NCI-H82 treated with DMSO at 0.1 percent for 48 hours (cell line): ENCODE results near the gene NUDT3.
A peak's percentile ranks its signal among the peaks of the same experiment; 100 is the strongest.
"Not testable (repeated sequence)": the region's sequence is repeated elsewhere in the genome, so short reads cannot be mapped to it uniquely, and the experiment has no call there.

Experiments
- DNase-seq: peaks from one replicate; lab custom pipeline; 2025; ENCODE audit not compliant: unreplicated experiment; lab: John Stamatoyannopoulos, UW

The NUDT3 gene

DNA sequence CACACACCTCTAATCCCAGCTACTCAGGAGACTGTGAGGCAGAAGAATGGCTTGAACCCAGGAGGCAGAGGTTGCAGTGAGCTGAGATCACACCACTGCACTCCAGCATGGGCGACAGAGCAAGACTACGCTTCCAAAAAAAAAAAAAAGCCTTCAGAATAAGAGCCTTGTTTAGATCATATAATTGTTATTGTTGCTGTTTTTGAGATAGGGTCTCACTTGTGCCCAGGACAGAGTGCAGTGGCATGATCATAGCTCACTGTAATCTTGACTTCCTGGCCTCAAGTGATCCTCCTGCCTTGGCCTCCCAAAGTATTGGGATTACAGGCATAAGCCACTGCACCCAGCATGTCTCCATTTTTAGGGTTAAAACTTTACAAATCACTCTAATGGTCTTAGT lies 68.2 kb downstream of the NUDT3 start:
- DNase-seq, result not testable (repeated sequence)

DNA sequence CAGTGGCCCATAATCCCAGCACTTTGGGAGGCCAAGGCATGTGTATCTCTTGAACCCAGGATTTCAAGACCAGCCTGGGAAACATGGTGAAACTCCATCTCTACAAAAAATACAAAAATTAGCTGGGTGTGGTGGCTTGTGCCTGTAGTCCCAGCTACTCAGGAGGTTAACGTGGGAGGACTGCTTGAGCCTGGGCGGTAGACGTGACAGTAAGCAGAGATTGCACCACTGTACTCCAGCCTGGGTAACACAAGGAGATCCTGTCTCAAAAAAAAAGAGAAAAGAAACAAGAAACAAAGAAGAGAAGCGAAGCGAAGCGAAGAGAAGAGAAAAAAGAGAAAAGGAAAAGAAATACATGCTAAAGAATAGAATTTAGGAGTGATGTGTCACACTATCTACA lies 69.2 kb downstream of the NUDT3 start:
- no peak for DNase-seq

DNA sequence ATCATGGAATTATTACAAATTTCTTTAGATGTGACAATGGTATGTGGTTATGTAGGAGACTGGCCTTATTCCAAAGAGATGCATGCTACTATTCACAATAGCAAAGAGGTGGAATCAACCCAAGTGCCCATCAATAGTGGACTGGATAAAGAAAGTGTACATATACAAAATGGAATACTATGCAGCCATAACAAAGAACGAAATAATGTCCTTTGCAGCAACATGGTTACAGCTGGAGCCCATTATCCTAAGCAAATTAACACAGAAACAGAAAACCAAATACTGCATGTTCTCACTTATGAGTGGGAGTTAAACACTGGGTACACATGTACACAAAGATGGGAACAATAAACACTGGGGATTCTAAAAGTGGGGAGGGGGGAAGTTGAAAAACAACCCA lies 69.7 kb downstream of the NUDT3 start:
- no peak for DNase-seq

DNA sequence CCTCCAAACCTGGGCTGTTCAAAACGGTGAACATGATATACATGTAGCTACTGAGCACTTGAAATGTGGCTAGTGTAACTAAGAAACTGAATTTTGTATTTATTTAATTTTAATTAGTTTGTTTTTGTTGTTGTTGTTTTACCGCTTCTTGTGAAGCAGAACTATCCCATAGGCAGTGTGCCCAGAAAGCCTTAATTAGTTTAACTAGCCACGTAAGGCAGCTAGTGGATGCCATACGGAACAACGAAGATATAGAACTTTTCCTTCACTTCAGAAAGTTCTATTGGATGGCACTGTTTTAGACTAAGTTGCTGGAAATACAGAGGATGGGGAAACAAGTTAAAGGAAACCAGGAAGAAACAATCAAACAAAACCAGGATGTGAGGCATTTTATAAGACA lies 70.6 kb downstream of the NUDT3 start:
- DNase-seq, result no peak

DNA sequence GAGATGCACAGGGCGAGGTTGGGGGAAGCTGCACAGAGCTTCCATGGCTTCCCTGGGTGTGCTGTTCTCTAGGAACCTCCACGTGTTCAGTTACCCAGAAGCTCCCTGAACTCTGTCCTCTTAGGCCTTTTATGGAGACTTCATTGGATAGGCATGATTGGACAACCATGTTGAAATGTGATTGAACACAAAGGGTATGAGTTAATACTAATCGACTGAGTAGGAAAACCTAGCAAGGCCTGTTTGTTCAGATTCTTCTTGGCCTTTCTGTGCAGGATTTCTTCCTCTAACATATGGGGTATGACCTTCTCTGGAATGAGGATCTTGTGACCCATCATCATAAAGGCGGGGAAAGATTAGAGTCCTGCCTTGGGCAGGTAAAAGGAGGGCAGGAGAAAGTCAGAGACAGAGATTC lies 73.0 kb downstream of the NUDT3 start:
- no peak for DNase-seq

DNA sequence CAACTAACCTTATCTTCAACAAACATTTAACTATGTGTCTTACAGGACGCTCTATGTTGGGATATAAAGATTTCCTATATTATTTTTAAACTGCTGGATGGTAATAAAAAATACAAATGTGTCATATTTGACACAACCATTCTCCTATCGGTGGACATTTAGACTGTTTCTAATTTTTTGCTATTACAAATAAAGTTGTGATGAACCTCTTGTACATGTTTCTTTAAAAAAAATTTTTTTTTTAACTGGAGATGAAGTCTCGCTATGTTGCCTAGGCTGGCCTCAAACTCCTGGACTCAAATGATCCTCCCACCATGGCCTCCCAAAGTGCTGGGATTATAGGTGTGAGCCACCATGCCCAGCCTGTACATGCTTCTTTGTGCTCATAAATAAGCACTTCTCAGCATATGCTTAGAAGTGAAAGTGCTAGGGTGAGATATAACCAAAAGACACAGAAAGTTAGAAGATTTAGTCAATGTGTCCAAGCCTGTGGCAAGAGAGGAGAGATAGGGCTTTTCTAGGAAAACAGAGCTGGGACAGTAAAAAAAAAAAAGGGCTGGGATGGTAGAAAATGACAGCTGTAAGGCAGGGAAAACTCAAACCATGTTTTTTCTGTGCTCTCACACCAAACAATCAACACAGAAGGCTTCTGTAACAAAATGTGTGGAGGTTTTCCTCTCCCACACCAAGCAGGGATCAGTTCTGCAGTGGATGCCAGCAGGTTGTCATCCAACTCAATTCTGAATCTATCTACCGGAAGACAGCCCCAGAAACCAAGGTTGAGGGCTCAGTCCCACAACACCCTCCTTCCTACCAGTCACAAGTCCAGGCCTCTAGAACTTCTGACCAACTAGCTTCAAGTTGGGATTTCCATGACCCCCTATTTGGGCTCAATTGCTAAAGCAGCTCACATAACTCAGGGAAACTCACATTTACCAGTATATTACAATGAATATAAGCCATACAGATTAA lies 73.7 kb downstream of the NUDT3 start:
- DNase-seq, result no peak

DNA sequence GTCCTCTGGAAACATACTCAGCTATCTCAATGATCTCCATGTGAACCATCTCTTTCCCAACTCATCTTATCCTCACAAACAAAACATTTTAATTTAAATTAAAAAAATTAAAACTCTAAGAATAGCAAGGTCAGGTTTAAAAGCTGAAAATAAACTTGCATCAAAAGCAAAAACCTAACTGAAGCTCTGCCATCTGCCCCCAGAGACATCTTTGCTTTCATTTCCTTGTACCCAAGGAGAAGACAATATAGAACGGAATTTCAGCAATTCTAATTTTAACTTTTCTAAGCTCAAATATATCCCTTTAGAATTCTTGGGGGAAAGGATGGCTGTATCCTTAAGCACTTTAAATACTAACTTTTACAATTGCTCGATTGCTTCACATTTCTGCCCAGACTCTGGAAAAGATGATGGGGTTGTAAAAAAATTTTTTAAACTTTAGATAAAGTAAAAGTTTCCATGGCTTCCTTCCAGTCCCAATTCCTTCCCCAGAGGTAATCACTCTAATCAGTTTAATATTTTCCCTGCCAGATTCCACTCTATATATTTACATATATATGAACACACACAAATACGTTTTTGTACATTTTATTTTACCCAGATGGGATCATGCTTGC lies 74.5 kb downstream of the NUDT3 start:
- no peak for DNase-seq

DNA sequence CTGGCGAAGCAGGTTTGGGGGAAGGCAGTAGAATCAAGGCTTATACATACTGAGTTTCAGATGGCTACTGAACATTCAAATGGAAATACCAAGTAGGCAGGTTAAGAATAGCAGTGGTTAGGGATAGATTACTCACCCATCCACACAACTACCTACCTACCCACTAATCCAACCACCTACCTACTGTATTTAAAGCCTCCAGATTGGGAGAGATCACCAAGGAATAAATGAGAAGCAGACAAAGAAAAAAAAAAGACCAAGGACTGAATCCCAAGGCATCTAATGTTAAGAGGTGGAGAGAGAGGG lies 75.3 kb downstream of the NUDT3 start:
- no peak for DNase-seq

DNA sequence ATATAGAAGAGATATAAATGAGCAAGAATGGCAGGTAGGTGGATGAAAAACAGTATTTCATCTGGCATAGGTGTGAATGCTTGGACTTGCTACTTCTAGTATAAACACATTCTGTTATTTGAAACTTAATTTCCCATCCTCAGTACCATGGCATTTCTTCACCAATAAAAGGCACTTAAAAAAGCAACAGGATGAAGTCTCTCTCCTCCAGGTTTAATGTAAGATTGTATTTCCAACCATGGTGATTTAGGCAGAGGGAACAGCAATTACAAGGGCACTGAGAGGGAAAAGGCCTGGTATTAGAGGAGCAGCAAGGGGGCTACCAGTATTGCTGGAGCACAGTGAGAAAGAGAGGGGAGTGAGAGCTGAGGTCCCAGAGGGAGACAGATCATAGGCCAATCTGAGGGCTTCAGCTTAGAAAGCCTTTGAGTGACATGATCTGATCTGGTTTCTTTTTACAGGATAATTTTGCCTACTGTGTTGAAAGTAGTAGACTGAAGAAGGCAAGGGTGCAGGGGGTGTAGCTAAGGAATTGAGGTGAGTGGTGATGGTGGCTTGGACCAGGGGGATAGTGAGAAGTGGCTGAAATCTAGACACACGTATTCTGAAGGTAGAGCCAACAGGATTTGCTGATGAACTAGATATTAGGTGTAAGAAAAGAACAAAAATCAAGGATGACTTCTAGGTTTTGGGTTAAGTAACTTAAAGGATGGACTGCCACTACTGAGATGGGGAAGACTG lies 75.9 kb downstream of the NUDT3 start:
- DNase-seq, result no peak

DNA sequence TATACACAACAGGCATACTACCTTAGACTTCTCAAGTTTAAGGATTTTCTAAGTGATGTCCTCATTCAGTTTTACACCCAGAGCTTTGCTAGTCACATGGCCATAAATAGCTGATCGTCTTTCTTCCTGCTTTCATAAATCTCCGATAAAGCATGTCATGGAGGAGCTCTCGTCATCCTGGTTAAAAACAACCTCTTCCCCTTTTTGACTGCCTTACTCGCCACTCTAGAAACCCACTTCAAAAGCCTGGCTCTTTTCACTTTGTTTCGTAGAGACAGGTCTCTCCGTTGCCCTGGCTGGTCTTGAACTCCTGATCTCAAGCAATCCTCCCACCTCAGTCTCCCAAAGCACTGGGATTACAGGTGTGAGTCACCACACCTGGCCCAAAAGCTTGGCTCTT lies 76.7 kb downstream of the NUDT3 start:
- no peak for DNase-seq

DNA sequence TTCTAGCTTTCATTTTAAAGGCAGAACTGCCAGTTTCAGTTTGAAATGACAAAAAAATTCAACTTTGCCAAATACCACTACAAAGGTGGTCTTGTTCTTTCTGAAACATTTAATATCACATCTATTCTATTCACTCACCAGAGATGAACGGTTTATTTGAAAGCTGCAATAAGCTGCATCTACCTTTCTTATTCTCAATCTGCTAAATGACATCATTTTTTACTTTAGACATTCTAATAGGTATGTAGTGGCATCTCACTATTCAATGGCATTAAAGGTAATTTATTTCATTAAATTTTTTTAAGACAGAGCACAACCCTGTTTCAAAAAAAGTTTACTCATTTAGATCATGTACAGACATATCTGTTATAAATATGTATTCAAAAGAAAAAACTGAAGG lies 77.2 kb downstream of the NUDT3 start:
- no peak for DNase-seq

DNA sequence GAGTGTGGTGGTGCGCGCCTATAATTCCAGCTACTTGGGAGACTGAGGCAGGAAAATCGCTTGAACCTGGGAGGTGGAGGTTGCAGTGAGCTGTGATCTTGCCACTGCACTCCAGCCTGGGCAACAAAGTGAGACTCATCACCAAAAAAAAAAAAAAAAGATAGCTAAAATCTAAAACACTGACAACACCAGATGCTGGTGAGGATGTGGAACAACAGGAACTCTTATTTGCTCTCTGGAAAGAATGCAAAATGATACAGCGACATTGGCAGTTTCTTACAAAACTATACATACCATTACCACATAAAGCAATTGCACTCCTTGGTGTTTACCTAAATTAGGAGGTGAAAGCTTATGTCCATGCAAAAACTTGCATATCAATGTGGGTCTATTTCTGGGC lies 80.2 kb downstream of the NUDT3 start:
- DNase-seq, result no peak

DNA sequence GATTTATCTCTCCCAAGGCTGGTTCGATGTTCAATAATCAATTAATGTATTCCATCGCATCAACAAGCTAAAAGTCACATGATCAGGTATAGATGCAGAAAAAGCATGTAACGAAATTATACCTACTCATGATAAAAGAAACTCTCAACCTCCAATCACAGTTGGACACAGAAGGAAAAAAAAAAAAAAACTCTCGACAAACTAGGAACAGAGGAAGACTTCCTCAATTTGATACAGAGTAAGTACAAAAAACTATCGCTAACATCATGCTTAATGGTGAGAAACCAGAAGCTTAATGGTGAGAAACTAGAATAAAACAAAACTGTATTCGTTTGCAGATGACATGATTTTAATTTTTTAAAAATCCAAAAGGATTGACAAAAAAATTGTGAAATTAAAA lies 81.7 kb downstream of the NUDT3 start:
- DNase-seq, result no peak

DNA sequence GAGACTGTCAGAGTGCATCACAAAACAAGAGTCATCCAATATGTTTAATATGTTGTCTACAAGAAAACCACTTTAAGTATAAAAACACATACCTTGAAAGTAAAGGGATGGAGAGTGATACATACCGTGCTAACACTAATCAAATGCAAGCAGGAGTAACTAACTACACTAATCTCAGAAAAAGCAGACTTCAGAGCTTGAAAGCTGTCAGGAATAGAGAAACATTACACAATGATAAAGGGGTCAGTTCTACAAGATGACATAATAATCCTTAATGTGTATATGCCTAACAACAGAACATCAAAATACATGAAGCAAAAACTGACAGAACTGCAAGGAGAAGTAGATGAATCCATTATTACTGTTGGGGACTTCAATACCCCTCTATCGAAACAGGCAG lies 84.0 kb downstream of the NUDT3 start:
- no peak for DNase-seq

DNA sequence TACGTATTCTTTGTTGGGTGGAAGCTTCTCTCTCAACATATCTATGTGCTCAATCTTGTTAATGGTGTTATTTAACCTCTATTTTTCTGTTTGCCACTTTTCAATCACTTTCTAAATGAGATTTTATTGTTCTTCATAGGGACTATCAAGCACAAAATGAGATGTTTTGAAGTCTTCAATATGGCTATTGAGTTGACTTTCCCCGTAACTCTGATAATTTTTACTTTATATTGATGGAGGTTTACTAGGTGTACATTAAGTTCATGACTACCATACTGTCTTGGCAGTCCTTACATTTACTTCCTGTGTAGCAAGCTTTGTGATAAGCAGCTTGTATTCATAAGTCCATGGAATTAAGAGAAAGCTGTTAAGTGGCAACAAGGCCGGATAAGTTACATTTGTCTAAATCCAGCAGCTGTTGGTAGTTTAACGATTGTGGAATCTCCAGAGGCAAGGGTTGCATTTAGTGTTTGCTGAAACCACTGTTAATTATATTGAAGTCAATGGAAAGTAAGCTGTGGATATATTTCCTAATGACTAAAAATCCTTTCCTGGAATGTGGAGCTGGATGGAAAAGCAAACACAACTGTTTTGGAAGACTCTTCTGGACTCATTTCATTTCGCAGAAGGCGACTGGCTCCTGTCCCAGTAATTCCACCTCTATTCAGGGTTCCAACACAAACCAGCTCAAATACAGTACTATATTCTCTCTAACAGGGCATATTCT lies 86.3 kb downstream of the NUDT3 start:
- peak; percentile 93 for DNase-seq

DNA sequence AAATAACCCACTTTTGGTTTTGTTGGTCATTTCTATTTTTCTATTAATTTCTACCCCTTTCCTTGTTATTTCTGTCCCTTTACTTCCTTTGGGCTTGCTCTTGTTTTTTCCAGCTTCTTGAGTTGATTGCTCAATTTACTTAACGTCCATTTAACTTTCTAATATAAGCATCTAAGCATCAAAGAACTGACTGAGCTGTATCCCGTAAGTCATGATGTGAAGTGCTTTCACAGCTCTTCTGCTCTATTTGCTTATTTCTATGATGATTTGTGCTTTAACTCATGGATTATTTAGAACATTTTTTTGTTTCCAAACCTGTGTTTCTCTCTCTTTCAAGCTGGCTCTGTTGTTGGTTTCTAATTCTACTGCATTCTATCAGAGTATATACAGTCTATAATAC lies 87.0 kb downstream of the NUDT3 start:
- no peak for DNase-seq

DNA sequence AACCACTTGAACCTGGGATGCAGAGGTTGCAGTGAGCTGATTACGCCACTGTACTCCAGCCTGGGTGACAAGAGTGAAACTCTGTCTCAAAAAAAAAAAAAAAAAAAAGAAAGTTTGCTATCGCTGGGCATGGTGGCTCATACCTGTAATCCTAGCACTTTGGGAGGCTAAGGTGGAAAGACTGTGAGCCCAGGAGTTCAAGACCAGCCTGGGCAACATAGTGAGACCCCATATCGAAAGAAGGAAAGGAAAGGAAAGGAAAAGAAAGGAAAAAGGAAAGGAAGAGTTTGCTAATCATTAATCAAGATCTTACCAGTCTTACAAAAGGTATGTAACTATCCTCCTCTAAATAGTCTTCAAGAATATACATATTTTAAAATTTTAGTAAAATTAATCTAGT lies 88.3 kb downstream of the NUDT3 start:
- no peak for DNase-seq

DNA sequence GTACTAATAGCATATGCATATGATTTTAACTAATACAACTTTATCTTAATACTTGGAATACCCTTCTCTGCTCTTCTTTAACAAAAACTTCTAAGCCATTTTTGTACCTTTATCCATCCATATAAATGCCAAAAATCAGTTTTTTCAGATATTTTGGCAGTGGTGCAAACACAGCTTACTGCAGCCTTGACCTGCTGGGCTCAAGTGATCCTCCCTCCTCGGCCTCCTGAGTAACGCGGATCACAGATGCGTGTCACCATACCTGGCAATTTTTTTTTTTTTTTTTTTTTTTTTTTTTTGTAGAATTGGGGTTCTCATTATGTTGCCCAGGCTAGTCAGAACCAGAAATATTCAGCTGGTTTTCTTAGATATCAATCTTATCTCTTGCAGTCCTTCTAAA lies 89.5 kb downstream of the NUDT3 start:
- DNase-seq, result no peak

DNA sequence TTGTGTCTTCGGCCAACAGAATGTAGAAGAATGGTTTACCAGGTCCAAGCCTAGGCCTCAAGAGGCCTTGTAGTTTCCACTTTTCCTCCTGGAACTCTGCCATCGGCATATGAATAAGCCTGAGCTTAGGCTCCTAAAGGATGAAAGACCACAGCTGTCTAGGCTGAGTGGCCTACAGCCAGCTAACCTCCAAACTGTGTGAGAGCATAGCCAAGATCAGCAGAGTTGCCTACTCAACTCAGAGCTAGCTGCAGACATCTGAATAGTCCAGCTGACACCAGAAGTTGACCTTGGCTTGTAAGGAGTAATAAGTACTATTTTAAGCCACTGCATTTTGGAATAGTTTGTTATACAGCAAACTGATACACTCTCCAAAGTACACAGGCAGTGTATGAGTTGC lies 91.1 kb downstream of the NUDT3 start:
- DNase-seq, result no peak

DNA sequence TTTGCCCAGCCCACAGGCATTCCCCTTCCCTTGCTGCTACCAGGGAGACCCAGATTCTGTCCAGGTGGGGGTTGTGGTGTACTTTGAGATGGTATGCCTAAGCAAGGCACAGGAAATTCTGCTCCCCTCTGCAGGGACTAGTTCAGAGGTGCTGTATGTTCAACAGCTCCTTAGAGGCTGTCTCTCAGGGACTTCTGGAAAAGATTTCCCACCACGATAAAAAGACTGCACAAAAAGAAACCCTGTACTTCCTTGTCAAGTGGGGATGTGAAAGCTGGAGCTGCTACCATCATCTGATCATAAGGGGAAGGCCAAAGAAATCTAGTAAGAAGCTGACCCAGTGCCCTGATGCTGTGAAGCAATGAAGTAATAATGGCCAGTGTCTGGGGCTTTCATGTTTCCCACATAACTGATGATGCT lies 92.1 kb downstream of the NUDT3 start:
- DNase-seq, result no peak

DNA sequence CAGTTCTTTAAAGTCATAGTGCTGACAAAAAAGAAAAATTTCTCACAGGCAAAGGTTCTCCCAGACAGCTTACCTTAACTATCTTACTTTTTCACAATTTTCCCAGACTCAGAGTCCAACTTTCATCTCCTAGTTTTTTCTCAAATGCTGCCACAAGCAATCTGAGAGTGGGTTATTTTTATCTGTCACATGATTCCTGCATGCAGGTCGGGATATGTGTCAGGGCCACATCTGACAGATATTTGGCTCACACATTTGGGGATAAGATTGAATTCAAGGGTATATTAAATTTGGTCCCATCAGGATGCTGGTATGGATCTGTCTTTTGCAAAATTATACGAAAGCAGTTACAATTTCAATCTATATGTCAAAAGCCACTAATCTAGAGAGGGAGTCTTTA lies 93.5 kb downstream of the NUDT3 start:
- DNase-seq, result no peak
